Vagina (tissue), 2 donors: ENCODE data around the gene MRPL45.

Source experiments
- POLR2A ChIP-seq, 2 donors: fragments of 450-650 bp; IDR thresholded peaks; one replicate each; pipeline ENCODE4 v1.6.1; 2017; ENCODE audit warnings: antibody characterized with exemption in 2 of 2, mild to moderate bottlenecking in 2 of 2, moderate library complexity in 2 of 2
- POLR2AphosphoS5 ChIP-seq, 2 donors: sonication (generic); formaldehyde crosslinking; IDR thresholded peaks; one replicate each; pipeline ENCODE4 v1.9.0; 2017; ENCODE audit warnings: antibody characterized with exemption in 2 of 2, mild to moderate bottlenecking in 2 of 2, low read depth in 1 of 2; ENCODE audit not compliant: insufficient read depth in 1 of 2
- TF ChIP-seq, protein P1 (sequence below), 3 experiments: fragments of 450-650 bp in 2 of 3; fragments of 200-600 bp in 1 of 3; sonication (generic) in 1 of 3; IDR thresholded peaks; one replicate each; pipeline ENCODE4 v1.5.1; 2017 to 2019; ENCODE audit warnings: antibody characterized with exemption in 3 of 3, mild to moderate bottlenecking in 2 of 3, moderate library complexity in 2 of 3

DNA sequence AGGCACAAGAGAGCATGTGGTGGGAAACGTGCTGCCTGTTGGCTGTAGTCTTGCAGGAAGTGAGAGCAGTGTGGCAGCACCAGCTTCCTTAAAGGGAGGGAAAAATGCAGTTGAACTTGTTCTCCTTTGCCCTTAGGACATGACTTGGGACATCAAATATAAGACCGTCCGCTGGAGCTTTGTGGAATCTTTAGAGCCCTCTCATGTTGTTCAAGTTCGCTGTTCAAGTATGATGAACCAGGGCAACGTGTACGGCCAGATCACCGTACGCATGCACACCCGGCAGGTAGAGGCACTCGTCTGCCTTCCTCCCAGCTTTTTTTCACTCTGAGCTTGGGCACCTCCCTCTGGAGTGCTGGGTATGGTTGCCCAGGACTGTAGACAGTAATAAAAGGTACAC is 23.5 kb downstream of the MRPL45 start:
- TF ChIP-seq POLR2A (IDR thresholded peaks at IDR 0.05) (no peak), POLR2AphosphoS5 (IDR thresholded peaks at IDR 0.05; ENCODE audit: insufficient read depth in 1 of 2, low read depth in 1 of 2) (no peak)
- TF ChIP-seq, protein P1, sequence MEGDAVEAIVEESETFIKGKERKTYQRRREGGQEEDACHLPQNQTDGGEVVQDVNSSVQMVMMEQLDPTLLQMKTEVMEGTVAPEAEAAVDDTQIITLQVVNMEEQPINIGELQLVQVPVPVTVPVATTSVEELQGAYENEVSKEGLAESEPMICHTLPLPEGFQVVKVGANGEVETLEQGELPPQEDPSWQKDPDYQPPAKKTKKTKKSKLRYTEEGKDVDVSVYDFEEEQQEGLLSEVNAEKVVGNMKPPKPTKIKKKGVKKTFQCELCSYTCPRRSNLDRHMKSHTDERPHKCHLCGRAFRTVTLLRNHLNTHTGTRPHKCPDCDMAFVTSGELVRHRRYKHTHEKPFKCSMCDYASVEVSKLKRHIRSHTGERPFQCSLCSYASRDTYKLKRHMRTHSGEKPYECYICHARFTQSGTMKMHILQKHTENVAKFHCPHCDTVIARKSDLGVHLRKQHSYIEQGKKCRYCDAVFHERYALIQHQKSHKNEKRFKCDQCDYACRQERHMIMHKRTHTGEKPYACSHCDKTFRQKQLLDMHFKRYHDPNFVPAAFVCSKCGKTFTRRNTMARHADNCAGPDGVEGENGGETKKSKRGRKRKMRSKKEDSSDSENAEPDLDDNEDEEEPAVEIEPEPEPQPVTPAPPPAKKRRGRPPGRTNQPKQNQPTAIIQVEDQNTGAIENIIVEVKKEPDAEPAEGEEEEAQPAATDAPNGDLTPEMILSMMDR (IDR thresholded peaks at IDR 0.05): no peak
